Prostate gland (tissue), 2 donors: ENCODE measurements around the gene SYCP3. TPM values are rescaled to one million over a fixed set of nuclear protein-coding genes. Genes with fewer than 3 reads are reported as not detected.

ENCODE experiments used
- DNase-seq: peaks from one replicate; pipeline ENCODE4 v3.0.0-alpha.2; 2019; ENCODE audit warnings: low spot score
- H3K27ac ChIP-seq, 2 donors: fragments of 200-600 bp; sonication (generic); 2 replicates each; pipeline ENCODE4 v1.5.1; 2017 to 2019
- H3K27me3 ChIP-seq: fragments of 200-600 bp; sonication (generic); replicated peaks from 2 replicates; pipeline ENCODE4 v1.5.1; 2019; ENCODE audit not compliant: insufficient read depth
- H3K36me3 ChIP-seq, 2 donors: fragments of 200-600 bp; sonication (generic); 1 replicate in 1 of 2; 2 replicates in 1 of 2; pipeline versions ENCODE4 v1.5.1 to v1.8.1; 2017 to 2019
- H3K4me1 ChIP-seq: fragments of 200-600 bp; sonication (generic); replicated peaks from 2 replicates; pipeline ENCODE4 v1.5.1; 2019
- H3K4me3 ChIP-seq, 2 donors: fragments of 200-600 bp; sonication (generic); 2 replicates each; pipeline ENCODE4 v1.5.1; 2017 to 2019
- H3K9me3 ChIP-seq: fragments of 200-600 bp; sonication (generic); 2 replicates; pipeline ENCODE4 v1.5.1; 2017
- POLR2A ChIP-seq: fragments of 450-650 bp; IDR thresholded peaks from one replicate; pipeline ENCODE4 v1.6.1; 2016; ENCODE audit warnings: antibody characterized with exemption, mild to moderate bottlenecking
- POLR2AphosphoS5 ChIP-seq: sonication (generic); formaldehyde crosslinking; IDR thresholded peaks from one replicate; pipeline ENCODE4 v1.6.1; 2017; ENCODE audit warnings: antibody characterized with exemption
- WGBS: methylation state at CpG from one replicate; pipeline ENCODE4 v1.1.5; 2018; 5-methylcytosine and 5-hydroxymethylcytosine counted together
- intact Hi-C: fragments of 100-400 bp; cut with DNase I; formaldehyde crosslinking; loops from one replicate; pipeline ENCODE4 v1.14.2; 2022
- total RNA-seq, 2 donors: library from RNA; depleted of rRNA; stranded (reverse); fragments of >200 nt; gene quantifications; one replicate each; pipeline ENCODE4 v1.1.0, GENCODE V29; 2016
- TF ChIP-seq, protein P1 (sequence below), 4 experiments: fragments of 200-600 bp in 2 of 4; fragments of 450-650 bp in 2 of 4; sonication (generic) in 2 of 4; IDR thresholded peaks; 1 replicate in 3 of 4; 2 replicates in 1 of 4; pipeline ENCODE4 v1.5.1; 2016 to 2019; ENCODE audit warnings: antibody characterized with exemption in 4 of 4, mild to moderate bottlenecking in 2 of 4, moderate library complexity in 2 of 4

Gene SYCP3
- total RNA-seq, 2 donors from 2014 or later, result 14.0 TPM; not detected in 1

DNA sequence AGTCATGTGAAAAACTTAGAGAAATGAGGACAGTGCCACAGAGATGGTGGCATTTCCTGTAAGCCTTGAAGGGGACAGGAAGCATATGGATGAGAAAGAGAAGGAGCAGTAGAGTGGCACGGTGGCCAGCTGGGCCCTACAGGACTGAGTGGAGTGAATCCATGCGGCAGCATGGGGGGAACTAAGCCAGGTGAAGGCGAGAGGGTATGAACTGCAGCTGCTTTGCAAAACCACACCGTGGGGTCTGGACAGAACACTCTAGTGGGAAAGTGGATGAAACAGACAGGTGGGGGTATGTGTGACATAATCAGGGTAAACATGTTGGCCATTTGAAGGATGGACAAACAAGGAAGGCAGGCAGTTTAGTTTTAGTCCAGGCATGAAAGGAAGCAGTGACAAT is 10.4 kb upstream of the SYCP3 start:
- H3K27ac ChIP-seq, result no peak overlapping the region
- H3K4me3 ChIP-seq, result no peak overlapping the region
- H3K9me3 ChIP-seq, result no peaks in the 10 kb centered on the region
- intact Hi-C loops, result loop anchor here (10.0 kb wide), 1 partner anchor 345 kb away; the partner anchor contains the start of gene ARL1
- no peaks in the 10 kb centered on the region for H3K4me1 ChIP-seq
- no peaks in the 10 kb centered on the region for H3K36me3 ChIP-seq
- 78% methylated on average over 4 of the region's 4 CpGs for WGBS
- no peak for TF ChIP-seq POLR2A
- TF ChIP-seq, protein P1, sequence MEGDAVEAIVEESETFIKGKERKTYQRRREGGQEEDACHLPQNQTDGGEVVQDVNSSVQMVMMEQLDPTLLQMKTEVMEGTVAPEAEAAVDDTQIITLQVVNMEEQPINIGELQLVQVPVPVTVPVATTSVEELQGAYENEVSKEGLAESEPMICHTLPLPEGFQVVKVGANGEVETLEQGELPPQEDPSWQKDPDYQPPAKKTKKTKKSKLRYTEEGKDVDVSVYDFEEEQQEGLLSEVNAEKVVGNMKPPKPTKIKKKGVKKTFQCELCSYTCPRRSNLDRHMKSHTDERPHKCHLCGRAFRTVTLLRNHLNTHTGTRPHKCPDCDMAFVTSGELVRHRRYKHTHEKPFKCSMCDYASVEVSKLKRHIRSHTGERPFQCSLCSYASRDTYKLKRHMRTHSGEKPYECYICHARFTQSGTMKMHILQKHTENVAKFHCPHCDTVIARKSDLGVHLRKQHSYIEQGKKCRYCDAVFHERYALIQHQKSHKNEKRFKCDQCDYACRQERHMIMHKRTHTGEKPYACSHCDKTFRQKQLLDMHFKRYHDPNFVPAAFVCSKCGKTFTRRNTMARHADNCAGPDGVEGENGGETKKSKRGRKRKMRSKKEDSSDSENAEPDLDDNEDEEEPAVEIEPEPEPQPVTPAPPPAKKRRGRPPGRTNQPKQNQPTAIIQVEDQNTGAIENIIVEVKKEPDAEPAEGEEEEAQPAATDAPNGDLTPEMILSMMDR (IDR thresholded peaks at IDR 0.05), result no peak
- no peak for TF ChIP-seq POLR2AphosphoS5
- H3K27me3 ChIP-seq, result no peaks in the 10 kb centered on the region
- DNase-seq, result no peak

DNA sequence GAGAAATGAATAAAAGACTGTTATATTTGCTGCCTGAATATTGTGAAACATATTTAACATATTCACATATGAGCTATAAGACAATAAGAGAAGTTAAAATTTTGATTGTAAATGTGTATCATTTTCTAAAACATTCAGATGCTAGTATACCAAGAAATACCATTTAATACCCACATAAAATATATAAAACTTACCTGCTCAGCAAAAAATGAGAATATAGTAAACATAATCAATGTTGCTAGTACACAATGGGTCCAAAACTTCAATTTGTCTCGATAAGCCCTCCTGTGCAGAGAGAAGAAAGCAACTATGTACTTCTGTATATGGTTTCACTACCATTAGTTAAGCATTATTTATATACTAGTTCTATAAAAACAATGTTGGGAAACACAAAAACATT is 9.6 kb upstream of the SYCP3 start:
- TF ChIP-seq POLR2A, result no peak
- TF ChIP-seq, protein P1 (IDR thresholded peaks at IDR 0.05), result no peak
- no peak for TF ChIP-seq POLR2AphosphoS5
- Histone ChIP-seq H3K9me3 (no peaks in the 10 kb centered on the region), H3K36me3 (no peaks in the 10 kb centered on the region), H3K27ac (no peak overlapping the region), H3K4me1 (no peaks in the 10 kb centered on the region), H3K4me3 (no peak overlapping the region), H3K27me3 (no peaks in the 10 kb centered on the region)
- 88% methylated on average over 1 of the region's 1 CpG for WGBS
- DNase-seq, result no peak
- intact Hi-C loops, result no loop called here

DNA sequence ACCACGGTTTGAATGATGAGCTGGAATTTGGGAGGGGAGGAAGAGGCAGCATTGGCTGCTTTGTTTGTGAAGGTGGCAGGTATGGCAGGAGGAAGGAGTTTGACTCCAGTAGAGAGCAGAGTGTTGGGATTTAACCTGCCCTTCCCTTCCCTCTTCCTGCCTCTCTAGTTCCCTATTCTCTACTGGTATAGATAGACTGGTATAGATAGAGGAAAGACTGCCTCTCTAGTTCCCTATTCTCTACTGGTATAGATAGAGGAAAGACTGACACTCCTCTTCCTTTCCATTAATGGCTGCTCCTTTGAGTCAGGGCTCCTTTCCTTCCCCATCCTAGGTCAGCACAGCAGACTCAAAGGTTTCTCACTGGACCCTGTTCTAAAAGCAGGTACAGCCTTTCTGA is 8.4 kb upstream of the SYCP3 start:
- intact Hi-C loops, result no loop called here

DNA sequence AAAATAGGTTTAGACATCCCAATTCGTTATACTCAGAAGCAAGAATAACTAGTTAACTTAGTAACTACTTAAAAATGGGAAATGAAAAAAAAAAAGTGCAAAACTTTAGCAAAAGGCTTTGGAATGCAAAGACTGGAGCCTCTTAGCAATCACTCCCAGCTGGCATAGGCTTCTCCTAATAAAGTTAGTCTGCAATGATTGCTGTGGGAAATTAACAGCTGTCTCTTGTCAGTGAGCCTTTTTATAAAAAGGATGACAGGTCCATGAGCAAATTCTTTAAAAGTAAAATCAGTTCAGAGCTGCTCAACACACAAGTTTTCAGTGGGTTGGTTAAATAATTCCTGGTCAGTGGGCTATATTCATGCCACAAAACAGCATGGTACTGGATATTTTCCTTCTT is 7.4 kb upstream of the SYCP3 start:
- Histone ChIP-seq H3K4me3 (no peak overlapping the region), H3K9me3 (no peaks in the 10 kb centered on the region), H3K27me3 (no peaks in the 10 kb centered on the region), H3K27ac (no peak overlapping the region), H3K4me1 (no peaks in the 10 kb centered on the region), H3K36me3 (no peaks in the 10 kb centered on the region)
- 67% methylated on average over 1 of the region's 1 CpG for WGBS
- TF ChIP-seq, protein P1 (IDR thresholded peaks at IDR 0.05), result no peak
- TF ChIP-seq POLR2AphosphoS5, result no peak
- TF ChIP-seq POLR2A, result no peak
- DNase-seq, result no peak
- intact Hi-C loops, result no loop called here

More for the DNA sequence above, 8.4 kb upstream of the SYCP3 start:
- Histone ChIP-seq H3K27me3 (no peaks in the 10 kb centered on the region), H3K9me3 (no peaks in the 10 kb centered on the region), H3K4me1 (no peaks in the 10 kb centered on the region), H3K36me3 (no peaks in the 10 kb centered on the region), H3K4me3 (no peak overlapping the region), H3K27ac (no peak overlapping the region)
- TF ChIP-seq POLR2AphosphoS5, result no peak
- no peak for TF ChIP-seq POLR2A
- no peak for DNase-seq
- WGBS, result 55% methylated on average over 1 of the region's 1 CpG

DNA sequence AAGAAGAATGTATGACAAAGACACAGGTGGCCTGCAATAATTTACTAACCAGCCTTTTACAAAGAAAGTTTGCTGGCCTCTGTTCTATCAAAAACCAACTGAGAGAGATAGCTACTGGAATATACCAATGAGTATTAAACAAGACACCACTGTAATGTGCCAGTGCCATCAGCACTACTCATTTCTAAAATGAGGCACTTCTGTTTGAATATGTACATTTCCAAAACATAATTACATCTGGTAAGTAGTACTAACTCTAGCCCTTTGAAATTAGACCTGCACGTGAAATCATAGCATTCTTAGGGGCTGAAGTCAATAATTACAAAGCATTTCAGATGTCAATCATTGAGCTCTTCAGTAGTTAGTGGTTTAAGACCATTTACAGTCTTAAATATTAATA is 6.9 kb upstream of the SYCP3 start:
- H3K36me3 ChIP-seq, result no peaks in the 10 kb centered on the region
- H3K4me3 ChIP-seq, result no peak overlapping the region
- H3K27ac ChIP-seq, result no peak overlapping the region
- no peaks in the 10 kb centered on the region for H3K9me3 ChIP-seq
- no peak for DNase-seq
- TF ChIP-seq, protein P1 (IDR thresholded peaks at IDR 0.05), result no peak
- TF ChIP-seq POLR2A, result no peak
- TF ChIP-seq POLR2AphosphoS5, result no peak
- intact Hi-C loops, result no loop called here
- WGBS, result 87% methylated on average over 1 of the region's 1 CpG
- H3K27me3 ChIP-seq, result no peaks in the 10 kb centered on the region
- H3K4me1 ChIP-seq, result no peaks in the 10 kb centered on the region
